Breast epithelium (tissue), 4 donors: ENCODE measurements around the gene PLXNC1. TPM values are rescaled to one million over a fixed set of nuclear protein-coding genes. Genes with fewer than 3 reads are reported as not detected.
A peak's percentile ranks its signal among the peaks of the same experiment; 100 is the strongest.

ENCODE experiments used
- DNase-seq, 2 donors: peaks; one replicate each; pipeline ENCODE4 v3.0.0-alpha.2; 2019; ENCODE audit warnings: low spot score in 2 of 2
- H3K27ac ChIP-seq, 2 donors: fragments of 200-600 bp; sonication (generic) in 1 of 2; one replicate each; pipeline ENCODE4 v1.5.1; 2016 to 2019; ENCODE audit warnings: mild to moderate bottlenecking in 1 of 2
- H3K27me3 ChIP-seq, 2 donors: fragments of 200-600 bp; sonication (generic) in 1 of 2; one replicate each; pipeline versions ENCODE4 v1.5.1 to v1.6.0; 2017 to 2019; ENCODE audit warnings: control low read depth in 1 of 2, mild to moderate bottlenecking in 1 of 2
- H3K36me3 ChIP-seq: fragments of 200-600 bp; one replicate; pipeline ENCODE4 v1.5.1; 2019
- H3K4me1 ChIP-seq, 2 donors: fragments of 200-600 bp; sonication (generic); one replicate each; pipeline ENCODE4 v1.5.1; 2016 to 2019; ENCODE audit warnings: control low read depth in 1 of 2
- H3K4me3 ChIP-seq, 3 donors: fragments of 200-600 bp; sonication (generic); 1 replicate in 2 of 3; 2 replicates in 1 of 3; pipeline ENCODE4 v1.5.1; 2016 to 2019; ENCODE audit warnings: mild to moderate bottlenecking in 3 of 3, moderate library complexity in 2 of 3
- H3K9me3 ChIP-seq, 2 donors: fragments of 200-600 bp; sonication (generic) in 1 of 2; one replicate each; pipeline ENCODE4 v1.5.1; 2016 to 2019; ENCODE audit warnings: control low read depth in 1 of 2
- POLR2A ChIP-seq: fragments of 450-650 bp; IDR thresholded peaks from one replicate; pipeline ENCODE4 v1.6.1; 2016; ENCODE audit warnings: antibody characterized with exemption, mild to moderate bottlenecking, moderate library complexity
- POLR2AphosphoS5 ChIP-seq, 3 donors: sonication (generic); formaldehyde crosslinking; IDR thresholded peaks; one replicate each; pipeline ENCODE4 v1.6.1; 2017; ENCODE audit warnings: antibody characterized with exemption in 3 of 3
- intact Hi-C: fragments of 100-400 bp; cut with DNase I; formaldehyde crosslinking; loops from one replicate; pipeline ENCODE4 v1.15.1; 2023; ENCODE audit warnings: low total_unique reads
- total RNA-seq, 3 donors: library from RNA; depleted of rRNA; stranded (reverse); fragments of >200 nt; gene quantifications; one replicate each; pipeline ENCODE4 v1.1.0, GENCODE V29; 2016
- TF ChIP-seq, protein P1 (sequence below), 3 donors: fragments of 450-650 bp; IDR thresholded peaks; one replicate each; pipeline ENCODE4 v1.5.1; 2016 to 2017; ENCODE audit warnings: antibody characterized with exemption in 3 of 3, mild to moderate bottlenecking in 3 of 3, moderate library complexity in 3 of 3

Gene PLXNC1
- total RNA-seq, 3 donors from 2014 or later, result 7.5 to 21.4 (median 8.2) TPM

DNA sequence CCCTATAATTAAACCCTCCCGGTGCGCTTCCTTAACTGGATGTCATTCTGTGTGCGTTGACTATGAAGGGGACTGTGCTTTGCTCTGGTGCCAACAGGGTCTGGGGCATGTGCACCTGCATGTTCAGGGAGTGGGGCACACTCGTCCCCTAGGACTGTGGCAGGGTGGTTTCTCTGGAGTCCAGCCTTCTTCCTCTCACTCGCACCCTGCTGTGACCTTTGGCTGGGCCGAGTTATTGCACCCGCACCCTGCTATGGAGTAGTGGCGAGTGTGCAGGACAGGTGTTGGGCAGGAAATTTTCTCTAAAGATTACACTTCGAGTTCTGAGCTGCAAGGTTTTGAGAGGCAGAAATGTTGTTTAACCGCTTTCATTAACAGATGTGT, 138.9 kb downstream of the PLXNC1 start:
- H3K4me3 ChIP-seq, result no peak overlapping the region
- H3K36me3 ChIP-seq, result no peaks in the 10 kb centered on the region
- H3K27me3 ChIP-seq, result no peaks in the 10 kb centered on the region
- intact Hi-C loops, result no loop called here
- no peaks in the 10 kb centered on the region for H3K4me1 ChIP-seq
- H3K27ac ChIP-seq, result no peak overlapping the region
- H3K9me3 ChIP-seq, result no peaks in the 10 kb centered on the region
- no peak for DNase-seq
- TF ChIP-seq POLR2AphosphoS5 (IDR thresholded peaks at IDR 0.05) (no peak), POLR2A (no peak)
- TF ChIP-seq, protein P1, sequence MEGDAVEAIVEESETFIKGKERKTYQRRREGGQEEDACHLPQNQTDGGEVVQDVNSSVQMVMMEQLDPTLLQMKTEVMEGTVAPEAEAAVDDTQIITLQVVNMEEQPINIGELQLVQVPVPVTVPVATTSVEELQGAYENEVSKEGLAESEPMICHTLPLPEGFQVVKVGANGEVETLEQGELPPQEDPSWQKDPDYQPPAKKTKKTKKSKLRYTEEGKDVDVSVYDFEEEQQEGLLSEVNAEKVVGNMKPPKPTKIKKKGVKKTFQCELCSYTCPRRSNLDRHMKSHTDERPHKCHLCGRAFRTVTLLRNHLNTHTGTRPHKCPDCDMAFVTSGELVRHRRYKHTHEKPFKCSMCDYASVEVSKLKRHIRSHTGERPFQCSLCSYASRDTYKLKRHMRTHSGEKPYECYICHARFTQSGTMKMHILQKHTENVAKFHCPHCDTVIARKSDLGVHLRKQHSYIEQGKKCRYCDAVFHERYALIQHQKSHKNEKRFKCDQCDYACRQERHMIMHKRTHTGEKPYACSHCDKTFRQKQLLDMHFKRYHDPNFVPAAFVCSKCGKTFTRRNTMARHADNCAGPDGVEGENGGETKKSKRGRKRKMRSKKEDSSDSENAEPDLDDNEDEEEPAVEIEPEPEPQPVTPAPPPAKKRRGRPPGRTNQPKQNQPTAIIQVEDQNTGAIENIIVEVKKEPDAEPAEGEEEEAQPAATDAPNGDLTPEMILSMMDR (IDR thresholded peaks at IDR 0.05), result no peak

- intact Hi-C loops, result loop anchor here (1.0 kb wide), 1 partner anchor 11 kb away; no protein-coding TSS in a partner anchor
These were observed 141.3 kb downstream of the PLXNC1 start for GRCh38 chr12:94289461-94290312.

DNA sequence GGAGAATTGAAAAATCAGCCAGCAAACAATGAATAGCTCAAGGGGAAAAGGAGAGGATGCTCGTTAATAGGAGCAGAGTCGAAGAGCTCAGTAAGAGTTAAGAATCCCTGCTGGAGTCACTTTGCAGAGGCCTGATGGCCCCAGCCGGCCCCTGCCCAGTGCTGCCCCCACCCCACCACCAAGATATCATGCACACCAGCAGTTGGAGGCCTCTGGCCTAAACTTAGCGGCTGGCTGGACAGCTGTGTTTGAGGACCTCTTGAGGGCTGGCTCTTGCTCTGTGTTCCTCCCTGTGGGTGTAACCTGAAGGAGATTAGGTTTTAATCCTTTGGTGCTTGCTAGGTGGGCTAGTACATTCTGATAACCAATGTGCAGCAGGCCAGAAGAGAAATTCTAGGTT, 142.0 kb downstream of the PLXNC1 start:
- intact Hi-C loops, result no loop called here
- Histone ChIP-seq H3K36me3 (no peaks in the 10 kb centered on the region), H3K9me3 (no peaks in the 10 kb centered on the region), H3K4me1 (no peaks in the 10 kb centered on the region), H3K4me3 (no peak overlapping the region), H3K27ac (peak overlapping the region; percentile 61 to 71), H3K27me3 (no peaks in the 10 kb centered on the region)
- no peak for DNase-seq
- no peak for TF ChIP-seq POLR2AphosphoS5 (IDR thresholded peaks at IDR 0.05)
- TF ChIP-seq POLR2A, result no peak

More at GRCh38 chr12:94289461-94290312, 141.3 kb downstream of the PLXNC1 start:
- no peaks in the 10 kb centered on the region for H3K27me3 ChIP-seq
- H3K4me3 ChIP-seq, result no peak overlapping the region
- H3K4me1 ChIP-seq, result no peaks in the 10 kb centered on the region
- no peaks in the 10 kb centered on the region for H3K9me3 ChIP-seq
- H3K36me3 ChIP-seq, result no peaks in the 10 kb centered on the region
- TF ChIP-seq POLR2A (no peak), POLR2AphosphoS5 (IDR thresholded peaks at IDR 0.05) (no peak)
- TF ChIP-seq, protein P1 (IDR thresholded peaks at IDR 0.05), result no peak
- peak overlapping the region; percentile 6 to 71 for H3K27ac ChIP-seq
- DNase-seq, result no peak

DNA sequence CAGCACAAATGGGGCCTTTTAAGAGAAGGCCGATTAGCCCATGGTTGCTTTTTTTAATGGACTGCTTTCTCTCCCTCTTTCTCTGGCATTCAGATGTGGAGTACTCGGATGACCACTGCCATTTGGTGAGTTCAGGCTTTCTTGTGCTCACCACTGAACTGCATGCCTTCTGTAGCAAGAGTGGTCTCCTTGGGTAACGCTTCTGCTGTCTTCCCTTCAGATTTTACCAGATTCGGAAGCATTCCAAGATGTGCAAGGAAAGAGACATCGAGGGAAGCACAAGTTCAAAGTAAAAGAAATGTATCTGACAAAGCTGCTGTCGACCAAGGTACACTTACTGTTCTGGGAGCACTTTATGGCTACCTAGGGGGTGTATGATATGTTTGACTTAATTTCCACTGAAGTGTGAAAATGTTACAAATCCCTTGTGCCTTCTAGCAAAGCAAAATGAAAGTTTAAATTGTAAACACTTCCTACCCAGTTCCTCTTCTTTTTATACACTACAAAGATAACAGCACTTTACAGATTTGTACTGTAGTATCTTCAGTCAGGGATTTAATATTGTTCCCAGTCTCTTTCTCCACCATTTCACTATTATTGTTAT, 148.8 kb downstream of the PLXNC1 start:
- intact Hi-C loops, result no loop called here
- Histone ChIP-seq H3K27me3 (no peaks in the 10 kb centered on the region), H3K4me1 (no peaks in the 10 kb centered on the region), H3K27ac (no peak overlapping the region), H3K4me3 (no peak overlapping the region), H3K36me3 (no peaks in the 10 kb centered on the region), H3K9me3 (no peaks in the 10 kb centered on the region)
- TF ChIP-seq POLR2AphosphoS5 (IDR thresholded peaks at IDR 0.05), result no peak
- TF ChIP-seq POLR2A, result no peak
- TF ChIP-seq, protein P1 (IDR thresholded peaks at IDR 0.05), result no peak
- no peak for DNase-seq

- no peaks in the 10 kb centered on the region for H3K4me1 ChIP-seq
- no peaks in the 10 kb centered on the region for H3K9me3 ChIP-seq
- no peak overlapping the region for H3K27ac ChIP-seq
- intact Hi-C loops, result no loop called here
- H3K36me3 ChIP-seq, result no peaks in the 10 kb centered on the region
- H3K4me3 ChIP-seq, result no peak overlapping the region
- H3K27me3 ChIP-seq, result no peaks in the 10 kb centered on the region
- TF ChIP-seq POLR2A, result no peak
- no peak for TF ChIP-seq POLR2AphosphoS5 (IDR thresholded peaks at IDR 0.05)
- TF ChIP-seq, protein P1 (IDR thresholded peaks at IDR 0.05), result no peak
- no peak for DNase-seq
These were observed 149.6 kb downstream of the PLXNC1 start for GRCh38 chr12:94297876-94298505.
